ENCODE measurements around the gene MRPL4.

DNA sequence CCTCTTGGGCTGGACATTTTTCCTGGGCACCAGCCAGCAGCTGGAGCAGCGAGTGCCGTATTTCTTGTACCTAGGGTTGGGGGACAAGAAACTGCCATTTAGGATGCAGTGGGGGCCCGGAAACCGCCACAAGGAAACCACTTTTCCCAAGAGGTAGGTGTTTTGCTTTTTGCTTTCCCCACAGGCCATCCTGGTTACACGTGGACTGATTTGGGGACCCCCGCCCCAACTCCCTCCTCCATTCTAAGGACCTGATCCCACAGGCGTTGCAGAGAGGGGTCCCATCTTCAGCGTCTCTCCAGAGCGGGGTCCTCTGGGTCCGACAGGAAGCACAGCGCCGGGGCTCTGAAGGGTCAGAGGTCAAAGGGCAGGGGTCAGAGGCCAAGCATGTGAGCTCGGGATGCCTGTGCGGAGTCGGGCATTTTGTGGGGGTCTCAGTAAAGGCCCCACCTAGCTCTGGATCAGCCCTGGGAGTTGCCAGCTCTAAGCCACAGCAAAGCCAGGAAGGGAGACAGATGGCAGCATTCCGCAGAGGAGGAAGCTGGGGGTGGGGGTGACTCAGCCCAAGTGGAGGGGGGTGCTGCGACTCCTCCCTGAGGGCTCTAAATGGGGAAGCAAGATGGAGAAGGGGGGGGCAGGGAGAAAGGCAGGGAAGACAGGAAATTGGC lies 53.3 kb downstream of the MRPL4 start:
- TF ChIP-seq CTCF (IDR thresholded peaks at IDR 0.05) = no peak
- no peak for TF ChIP-seq ZFX (IDR thresholded peaks at IDR 0.05; ENCODE audit: borderline replicate concordance)

Measured in 22Rv1 (cell line).